ENCODE results near the gene PAX1.

The PAX1 gene

DNA sequence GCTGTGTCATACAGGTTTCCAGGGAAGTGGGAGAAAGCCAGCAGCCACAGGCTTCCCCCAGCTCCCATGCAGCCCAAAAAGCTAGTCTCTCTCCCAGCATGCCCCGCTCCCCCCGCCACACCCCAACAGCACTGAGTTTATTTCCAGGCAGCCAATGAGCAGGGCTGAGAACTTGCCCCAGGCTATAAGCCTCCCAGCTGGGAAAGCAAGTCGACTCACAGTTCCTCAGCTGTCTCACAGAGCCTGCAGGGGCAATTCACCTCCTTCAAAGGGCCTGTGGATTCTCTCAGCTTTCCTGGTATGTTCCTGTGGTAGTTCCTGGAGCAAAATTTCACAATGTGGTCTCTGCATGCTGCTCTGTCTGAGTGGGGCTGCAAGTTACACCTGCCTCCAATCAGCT is 34.2 kb downstream of the PAX1 start:
- no peak for DNase-seq

- no peak for DNase-seq
These were observed 35.8 kb downstream of the PAX1 start for GRCh38 chr20:21741266-21741665.

DNA sequence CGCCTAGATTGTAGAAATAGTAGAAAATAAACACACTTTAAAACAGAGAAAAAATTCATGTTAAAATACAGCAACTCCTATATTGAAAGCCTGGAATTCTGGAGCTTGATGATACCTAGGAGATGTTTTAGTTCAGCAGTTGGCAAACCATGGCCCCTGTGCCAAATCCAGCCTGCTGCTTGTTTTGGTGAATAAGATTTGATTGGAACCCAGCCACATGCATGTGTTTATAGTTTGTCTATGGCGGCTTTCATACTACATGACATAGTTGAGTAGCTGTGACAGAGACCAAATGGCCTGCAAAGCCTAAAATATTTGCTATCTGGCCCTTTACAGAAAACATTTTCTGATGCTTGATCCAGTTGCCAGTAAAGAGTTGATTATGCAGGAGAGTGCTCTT is 57.2 kb downstream of the PAX1 start:
- no peak for DNase-seq

DNA sequence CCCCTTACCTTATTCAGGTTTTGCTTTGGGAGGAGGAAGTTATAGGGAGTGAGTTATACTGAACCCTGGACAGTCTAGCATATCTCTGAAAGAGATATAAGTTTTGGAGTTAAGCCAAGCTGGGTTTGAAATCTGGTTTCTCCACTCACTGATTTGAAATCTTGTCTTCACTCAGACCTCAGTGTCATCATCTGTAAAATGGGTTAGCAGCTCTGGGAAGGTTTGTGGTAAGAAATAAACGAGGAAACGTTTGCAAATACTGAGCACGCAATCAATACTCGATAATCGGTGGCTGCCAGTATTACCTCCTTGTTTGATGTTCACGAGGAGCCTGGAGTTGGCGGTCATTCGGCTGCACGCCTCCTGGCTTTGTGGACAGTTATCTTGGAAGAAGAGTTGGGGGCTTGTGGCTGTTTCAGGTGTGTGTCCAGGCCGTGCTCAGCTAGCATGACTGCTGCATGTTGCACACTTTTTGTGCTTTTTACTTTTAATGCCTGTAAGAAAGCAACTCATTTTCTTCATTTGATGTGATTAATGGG is 61.8 kb downstream of the PAX1 start:
- no peak for DNase-seq

DNA sequence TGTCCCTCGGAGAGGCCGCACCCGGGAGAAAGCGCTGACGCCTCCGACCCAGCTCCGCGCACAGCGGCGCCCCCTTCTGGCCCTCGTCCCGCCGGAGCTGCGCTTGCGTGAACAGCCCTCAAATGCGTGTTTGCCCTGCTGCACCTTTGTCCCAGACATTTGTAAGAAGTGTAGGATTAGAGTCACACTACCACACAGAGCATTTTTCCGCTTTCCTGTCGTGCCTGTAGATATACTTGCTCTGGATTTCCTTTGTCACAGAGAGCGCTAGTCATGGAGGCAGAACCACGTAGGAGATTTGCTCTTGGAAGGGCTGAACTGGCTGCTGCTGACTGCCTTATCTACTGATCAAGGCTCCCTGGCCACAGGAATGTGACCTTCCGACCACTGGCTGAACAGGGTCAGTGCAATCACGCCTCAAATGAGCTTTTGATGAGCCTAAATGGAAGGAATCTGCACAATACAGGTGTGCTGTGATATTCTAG is 62.3 kb downstream of the PAX1 start:
- DNase-seq = peak; percentile 13
